ENCODE results near the gene AMOTL2. TPM values are rescaled to one million over a fixed set of nuclear protein-coding genes. Genes with fewer than 3 reads are reported as not detected.

The AMOTL2 gene
- total RNA-seq, 1 donor from 2014 or later: not detected

DNA sequence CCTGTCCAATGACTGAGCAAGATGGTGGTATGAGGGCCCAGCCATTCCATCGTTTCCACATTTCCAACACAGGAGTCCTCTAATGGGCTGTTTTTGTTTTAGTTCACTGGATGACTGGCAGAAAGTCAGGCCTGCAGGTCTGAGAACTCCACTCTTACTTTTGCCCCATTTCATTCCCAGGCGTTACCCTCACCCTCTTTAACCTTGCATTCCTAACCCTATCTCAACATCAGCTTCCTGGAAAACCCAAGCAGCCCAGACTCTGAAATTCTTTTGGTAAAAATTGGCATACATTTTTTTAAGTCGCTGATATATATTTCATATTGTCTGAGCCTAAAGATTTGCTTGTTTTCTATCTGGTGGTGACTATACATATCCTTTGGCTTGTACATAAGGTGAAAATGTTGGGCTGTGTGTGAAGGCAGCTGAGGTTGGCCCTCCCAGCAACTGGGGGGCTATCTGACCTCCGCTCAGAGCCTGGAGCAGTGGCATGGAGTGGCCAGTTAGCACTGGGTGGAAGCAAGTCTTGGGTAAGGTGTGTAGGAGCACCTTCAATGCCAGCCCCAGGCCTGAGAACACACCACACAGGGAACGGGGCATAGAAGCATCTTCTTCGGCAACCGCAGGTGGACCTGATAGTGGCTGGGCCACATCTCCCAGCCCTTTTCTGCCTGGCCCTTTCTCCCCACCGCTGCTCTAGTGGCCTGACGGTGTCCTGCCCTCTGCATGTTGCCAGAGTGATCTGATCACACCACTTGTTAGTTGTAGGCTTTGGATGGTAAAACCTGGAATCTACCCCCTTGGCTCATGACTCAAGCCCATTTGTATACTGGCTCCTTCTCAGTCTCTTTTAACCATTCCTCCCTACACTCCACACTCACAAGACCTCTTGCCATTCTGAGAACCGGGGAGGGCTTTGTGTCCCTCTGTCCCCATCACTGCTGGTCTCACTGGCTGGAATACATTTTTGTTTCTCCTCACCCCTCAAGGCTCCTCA is 50.0 kb downstream of the AMOTL2 start:
- no peak for ATAC-seq (ENCODE audit: low read depth)
- Mint-ChIP-seq H3K9me3 (no peaks in the 10 kb centered on the region), H3K4me1 (no peaks in the 10 kb centered on the region), H3K36me3 (ENCODE audit: low read depth) (no peaks in the 10 kb centered on the region), H3K27me3 (peaks cover 24% of the 10 kb centered on the region), H3K27ac (no peak overlapping the region), H3K4me3 (no peak overlapping the region)
- CTCF ChIA-PET: no interaction called here
- TF ChIP-seq, protein P1, sequence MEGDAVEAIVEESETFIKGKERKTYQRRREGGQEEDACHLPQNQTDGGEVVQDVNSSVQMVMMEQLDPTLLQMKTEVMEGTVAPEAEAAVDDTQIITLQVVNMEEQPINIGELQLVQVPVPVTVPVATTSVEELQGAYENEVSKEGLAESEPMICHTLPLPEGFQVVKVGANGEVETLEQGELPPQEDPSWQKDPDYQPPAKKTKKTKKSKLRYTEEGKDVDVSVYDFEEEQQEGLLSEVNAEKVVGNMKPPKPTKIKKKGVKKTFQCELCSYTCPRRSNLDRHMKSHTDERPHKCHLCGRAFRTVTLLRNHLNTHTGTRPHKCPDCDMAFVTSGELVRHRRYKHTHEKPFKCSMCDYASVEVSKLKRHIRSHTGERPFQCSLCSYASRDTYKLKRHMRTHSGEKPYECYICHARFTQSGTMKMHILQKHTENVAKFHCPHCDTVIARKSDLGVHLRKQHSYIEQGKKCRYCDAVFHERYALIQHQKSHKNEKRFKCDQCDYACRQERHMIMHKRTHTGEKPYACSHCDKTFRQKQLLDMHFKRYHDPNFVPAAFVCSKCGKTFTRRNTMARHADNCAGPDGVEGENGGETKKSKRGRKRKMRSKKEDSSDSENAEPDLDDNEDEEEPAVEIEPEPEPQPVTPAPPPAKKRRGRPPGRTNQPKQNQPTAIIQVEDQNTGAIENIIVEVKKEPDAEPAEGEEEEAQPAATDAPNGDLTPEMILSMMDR (IDR thresholded peaks at IDR 0.05): no peak
- DNase-seq: no peak
- POLR2A ChIA-PET: interaction anchor here (0.6 kb wide), 1 partner anchor 66 kb away, joined by 4 read pairs; no protein-coding TSS in a partner anchor
- intact Hi-C loops (cut with micrococcal nuclease): no loop called here

DNA sequence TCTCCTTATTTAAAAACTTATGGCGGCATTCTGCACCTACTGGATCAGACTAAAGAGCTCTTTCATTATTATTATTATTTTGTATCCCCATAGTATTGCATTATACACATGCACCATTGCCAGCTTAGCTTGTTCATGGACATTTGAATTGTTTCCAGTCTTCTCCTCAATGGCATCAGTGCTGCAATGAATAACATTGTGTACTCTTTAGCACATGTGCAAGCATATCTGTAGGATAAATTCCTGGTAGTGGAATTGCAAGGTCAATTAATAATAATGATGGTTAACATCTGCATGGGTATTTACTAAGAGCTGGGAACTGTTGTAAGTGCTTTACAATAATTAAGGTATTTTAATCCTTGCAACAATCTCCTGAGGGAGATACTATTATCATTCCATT is 52.0 kb downstream of the AMOTL2 start:
- ATAC-seq (ENCODE audit: low read depth) (no peak), DNase-seq (no peak)
- Mint-ChIP-seq H3K4me1 (no peaks in the 10 kb centered on the region), H3K36me3 (ENCODE audit: low read depth) (no peaks in the 10 kb centered on the region), H3K27me3 (peaks cover 22% of the 10 kb centered on the region), H3K9me3 (no peaks in the 10 kb centered on the region), H3K27ac (no peak overlapping the region), H3K4me3 (no peak overlapping the region)
- CTCF ChIA-PET: interaction anchor here (0.7 kb wide), 1 partner anchor 110 kb away, joined by 3 read pairs; no protein-coding TSS in a partner anchor
- POLR2A ChIA-PET: no interaction called here
- TF ChIP-seq, protein P1 (IDR thresholded peaks at IDR 0.05): no peak
- intact Hi-C loops (cut with micrococcal nuclease): no loop called here

DNA sequence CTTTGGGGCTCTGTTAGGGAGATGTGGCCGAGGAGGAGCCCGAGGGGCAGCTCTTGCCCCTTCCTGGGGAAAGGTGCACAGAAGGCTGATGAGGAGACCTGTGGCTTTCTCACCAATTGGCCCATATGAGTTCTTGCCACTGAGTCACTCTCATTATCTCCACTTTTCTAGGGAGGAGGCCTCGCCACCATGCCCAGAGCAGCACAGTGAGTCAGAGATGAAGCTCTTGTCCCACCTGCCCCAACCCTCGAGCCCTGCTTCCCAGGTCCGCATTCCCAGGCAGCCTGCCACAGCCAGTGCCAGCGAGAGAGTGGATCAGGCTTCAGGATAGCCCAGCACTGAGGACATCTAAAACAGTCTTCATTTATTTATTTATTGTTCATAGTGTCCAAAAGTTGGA is 53.5 kb downstream of the AMOTL2 start:
- DNase-seq (no peak), ATAC-seq (ENCODE audit: low read depth) (no peak)
- peaks cover 27% of the 10 kb centered on the region for H3K27me3 Mint-ChIP-seq
- no peak overlapping the region for H3K27ac Mint-ChIP-seq
- intact Hi-C loops (cut with micrococcal nuclease): no loop called here
- no peaks in the 10 kb centered on the region for H3K9me3 Mint-ChIP-seq
- TF ChIP-seq, protein P1 (IDR thresholded peaks at IDR 0.05): no peak
- CTCF ChIA-PET: no interaction called here
- POLR2A ChIA-PET: no interaction called here
- H3K4me1 Mint-ChIP-seq: no peaks in the 10 kb centered on the region
- H3K36me3 Mint-ChIP-seq (ENCODE audit: low read depth): no peaks in the 10 kb centered on the region
- H3K4me3 Mint-ChIP-seq: no peak overlapping the region

DNA sequence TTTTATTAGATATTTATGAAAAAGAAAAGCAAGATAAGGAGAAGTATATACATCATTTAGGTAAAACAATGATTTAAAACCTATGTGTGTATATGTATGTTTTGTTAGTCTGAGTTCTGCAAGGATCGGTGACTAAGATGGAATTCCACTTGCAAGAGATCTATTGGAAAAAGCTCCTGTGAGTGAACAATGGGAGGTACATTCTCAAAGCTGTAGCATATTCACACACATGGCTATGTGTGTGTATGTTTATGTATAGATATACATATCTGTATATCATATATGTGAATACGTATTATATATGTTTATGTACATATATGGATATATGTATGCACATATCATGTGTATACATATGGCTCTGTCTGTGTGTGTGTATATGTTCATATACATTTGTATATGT is 54.3 kb downstream of the AMOTL2 start:
- H3K9me3 Mint-ChIP-seq: no peaks in the 10 kb centered on the region
- intact Hi-C loops (cut with micrococcal nuclease): no loop called here
- peaks cover 25% of the 10 kb centered on the region for H3K27me3 Mint-ChIP-seq
- no peak overlapping the region for H3K4me3 Mint-ChIP-seq
- ChIA-PET POLR2A (no interaction called here), CTCF (no interaction called here)
- no peak for DNase-seq
- H3K27ac Mint-ChIP-seq: no peak overlapping the region
- TF ChIP-seq, protein P1 (IDR thresholded peaks at IDR 0.05): no peak
- H3K36me3 Mint-ChIP-seq (ENCODE audit: low read depth): no peaks in the 10 kb centered on the region
- no peak for ATAC-seq (ENCODE audit: low read depth)
- H3K4me1 Mint-ChIP-seq: no peaks in the 10 kb centered on the region

DNA sequence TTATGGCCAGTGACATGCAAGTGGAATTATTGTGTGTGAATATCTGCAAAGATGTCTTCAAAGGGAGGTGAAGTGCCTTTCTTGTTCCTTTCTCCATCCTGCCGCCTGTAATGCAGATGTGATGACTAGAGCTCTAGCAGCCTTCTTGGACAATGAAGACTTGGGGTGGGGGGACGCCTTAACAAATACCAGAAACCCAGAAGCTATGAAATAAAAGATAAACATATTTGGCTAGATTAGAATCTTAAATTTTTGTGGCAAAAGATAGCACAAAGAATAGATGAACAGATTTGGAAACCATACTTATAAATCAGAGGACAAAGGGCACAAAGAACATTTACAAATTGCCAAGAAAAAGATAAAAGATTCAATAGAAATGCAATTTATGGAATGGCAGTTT is 56.1 kb downstream of the AMOTL2 start:
- Mint-ChIP-seq H3K36me3 (ENCODE audit: low read depth) (no peaks in the 10 kb centered on the region), H3K27me3 (peaks cover 26% of the 10 kb centered on the region), H3K4me1 (no peaks in the 10 kb centered on the region), H3K27ac (no peak overlapping the region), H3K9me3 (no peaks in the 10 kb centered on the region), H3K4me3 (no peak overlapping the region)
- ChIA-PET CTCF (no interaction called here), POLR2A (no interaction called here)
- intact Hi-C loops (cut with micrococcal nuclease): no loop called here
- DNase-seq: no peak
- no peak for ATAC-seq (ENCODE audit: low read depth)
- TF ChIP-seq, protein P1 (IDR thresholded peaks at IDR 0.05): no peak
